Gastrocnemius medialis (tissue), 4 donors: Measurements from ENCODE around the gene MYPOP. TPM values are rescaled to one million over a fixed set of nuclear protein-coding genes. Genes with fewer than 3 reads are reported as not detected.

Experiments used
- ATAC-seq, 2 donors: fragments of 150-250 bp; one replicate each; pipeline ENCODE4 v1.9.1; 2016
- DNase-seq, 2 donors: peaks; one replicate each; pipeline ENCODE4 v3.0.0-alpha.2; 2019
- H3K27ac ChIP-seq, 4 donors: fragments of 200-600 bp; sonication (generic); 1 replicate in 1 of 4; 2 replicates in 3 of 4; pipeline ENCODE4 v1.5.1; 2016 to 2018; ENCODE audit warnings: mild to moderate bottlenecking in 2 of 4, moderate library complexity in 1 of 4
- H3K27me3 ChIP-seq, 3 donors: fragments of 200-600 bp; sonication (generic) in 2 of 3; 1 replicate in 1 of 3; 2 replicates in 2 of 3; pipeline versions ENCODE4 v1.5.1 to v1.6.0; 2016 to 2019; ENCODE audit warnings: mild to moderate bottlenecking in 1 of 3, moderate library complexity in 1 of 3
- H3K36me3 ChIP-seq, 2 donors: fragments of 200-600 bp; sonication (generic) in 1 of 2; one replicate each; pipeline ENCODE4 v1.5.1; 2017 to 2018
- H3K4me1 ChIP-seq, 2 donors: fragments of 200-600 bp; sonication (generic) in 1 of 2; one replicate each; pipeline ENCODE4 v1.5.1; 2016 to 2017; ENCODE audit warnings: mild to moderate bottlenecking in 2 of 2
- H3K4me3 ChIP-seq, 4 donors: fragments of 200-600 bp; sonication (generic) in 3 of 4; 1 replicate in 1 of 4; 2 replicates in 3 of 4; pipeline ENCODE4 v1.5.1; 2016 to 2019; ENCODE audit warnings: mild to moderate bottlenecking in 2 of 4
- H3K9me3 ChIP-seq, 3 donors: fragments of 200-600 bp; sonication (generic) in 2 of 3; 1 replicate in 1 of 3; 2 replicates in 2 of 3; pipeline ENCODE4 v1.5.1; 2016 to 2019
- CTCF ChIP-seq, 5 experiments: fragments of 450-650 bp in 3 of 5; fragments of 200-600 bp in 2 of 5; sonication (generic) in 2 of 5; IDR thresholded peaks in 4 of 5; conservative IDR thresholded peaks in 1 of 5; 1 replicate in 4 of 5; 2 replicates in 1 of 5; pipeline ENCODE4 v1.5.1; 2016 to 2019; ENCODE audit warnings: antibody characterized with exemption in 5 of 5, mild to moderate bottlenecking in 3 of 5, moderate library complexity in 3 of 5
- POLR2A ChIP-seq, 2 donors: fragments of 450-650 bp; IDR thresholded peaks; one replicate each; pipeline ENCODE4 v1.6.1; 2017; ENCODE audit warnings: antibody characterized with exemption in 2 of 2, mild to moderate bottlenecking in 2 of 2, moderate library complexity in 2 of 2
- in situ Hi-C, 4 donors: fragments of 200-750 bp; cut with MboI; loops; one replicate each; pipeline versions ENCODE4 v1.15.0 to v1.8.0; 2017; ENCODE audit warnings: low sequenced_read_pairs in 4 of 4
- intact Hi-C: fragments of 100-400 bp; cut with DNase I; formaldehyde crosslinking; loops from one replicate; pipeline ENCODE4 v1.15.1; 2023; ENCODE audit warnings: low total_unique reads
- total RNA-seq, 4 donors: library from RNA; depleted of rRNA; stranded (reverse); fragments of >200 nt; gene quantifications; one replicate each; pipeline versions ENCODE4 v1.1.0 to v1.2.3, GENCODE V29; 2016

The MYPOP gene
- total RNA-seq, 4 donors from 2014 or later = 5.9 to 12.4 (median 6.3) TPM

GRCh38 chr19:45905011-45905410 is 2.6 kb upstream of the MYPOP start:
- in situ Hi-C loops = no loop called here
- no peaks in the 10 kb centered on the region for H3K27me3 ChIP-seq
- TF ChIP-seq POLR2A (IDR thresholded peaks at IDR 0.05) = no peak
- TF ChIP-seq CTCF (IDR thresholded peaks at IDR 0.05 in 4 of 5, conservative IDR thresholded peaks at IDR 0.05 in 1 of 5) = no peak
- ATAC-seq (no peak), DNase-seq (no peak)
- H3K9me3 ChIP-seq = no peaks in the 10 kb centered on the region
- peaks cover 7 to 16% of the 10 kb centered on the region in 2 donors for H3K4me1 ChIP-seq
- no peaks in the 10 kb centered on the region for H3K36me3 ChIP-seq
- intact Hi-C loops = loop anchor here (10.0 kb wide), 1 partner anchor 1580 kb away; the partner anchor contains the start of gene KPTN
- no peak overlapping the region for H3K4me3 ChIP-seq
- no peak overlapping the region for H3K27ac ChIP-seq

GRCh38 chr19:45902651-45903625 is 525 bp upstream of the MYPOP start:
- H3K27me3 ChIP-seq = no peaks in the 10 kb centered on the region
- intact Hi-C loops (loop anchor here (1.0 to 10.0 kb wide), 5 partner anchors 17 to 1582 kb away; partner anchors contain the start of genes IRF2BP1, KPTN, PPP5C and SYMPK), in situ Hi-C loops (no loop called here)
- peaks cover 0 to 17% of the 10 kb centered on the region in 2 donors for H3K36me3 ChIP-seq
- TF ChIP-seq POLR2A (IDR thresholded peaks at IDR 0.05) = peak in 1 of 2 donors; percentile 44
- TF ChIP-seq CTCF (IDR thresholded peaks at IDR 0.05 in 4 of 5, conservative IDR thresholded peaks at IDR 0.05 in 1 of 5) = no peak
- DNase-seq = peak; percentile 95 to 97
- H3K4me1 ChIP-seq = peaks cover 7 to 16% of the 10 kb centered on the region in 2 donors
- H3K27ac ChIP-seq = peak overlapping the region; percentile 76 to 86 (median 82)
- H3K9me3 ChIP-seq = no peaks in the 10 kb centered on the region
- peak; percentile 95 to 96 for ATAC-seq
- peak overlapping the region; percentile 73 to 87 (median 79) for H3K4me3 ChIP-seq

- in situ Hi-C loops (no loop called here), intact Hi-C loops (loop anchor here (10.0 kb wide), 1 partner anchor 1583 kb away; the partner anchor contains the start of gene KPTN)
Measured at GRCh38 chr19:45901432-45901911, 941 bp downstream of the MYPOP start.

GRCh38 chr19:45900738-45901431 is 1.5 kb downstream of the MYPOP start:
- no peak for ATAC-seq

More at GRCh38 chr19:45901432-45901911, 941 bp downstream of the MYPOP start:
- H3K27me3 ChIP-seq = no peaks in the 10 kb centered on the region
- H3K4me1 ChIP-seq = peaks cover 7 to 16% of the 10 kb centered on the region in 2 donors
- ATAC-seq (no peak), DNase-seq (peak in 1 of 2 donors; percentile 28)
- no peaks in the 10 kb centered on the region for H3K9me3 ChIP-seq
- peak overlapping the region; percentile 73 to 87 (median 79) for H3K4me3 ChIP-seq
- no peak for TF ChIP-seq POLR2A (IDR thresholded peaks at IDR 0.05)
- H3K27ac ChIP-seq = peak overlapping the region in 3 of 4 donors; percentile 76 to 86 (median 85)
- H3K36me3 ChIP-seq = peaks cover 0 to 26% of the 10 kb centered on the region in 2 donors

More at GRCh38 chr19:45900738-45901431, 1.5 kb downstream of the MYPOP start:
- intact Hi-C loops (loop anchor here (10.0 kb wide), 1 partner anchor 1584 kb away; the partner anchor contains the start of gene KPTN), in situ Hi-C loops (no loop called here)
- DNase-seq = no peak
- peak overlapping the region; percentile 73 to 87 (median 79) for H3K4me3 ChIP-seq
- H3K4me1 ChIP-seq = peaks cover 7 to 16% of the 10 kb centered on the region in 2 donors
- H3K36me3 ChIP-seq = peaks cover 0 to 30% of the 10 kb centered on the region in 2 donors
- no peaks in the 10 kb centered on the region for H3K9me3 ChIP-seq
- no peak for TF ChIP-seq POLR2A (IDR thresholded peaks at IDR 0.05)
- TF ChIP-seq CTCF (IDR thresholded peaks at IDR 0.05 in 4 of 5, conservative IDR thresholded peaks at IDR 0.05 in 1 of 5) = no peak
- H3K27me3 ChIP-seq = no peaks in the 10 kb centered on the region
- peak overlapping the region in 1 of 4 donors; percentile 85 for H3K27ac ChIP-seq
